Measurements from ENCODE around the gene MRPL2.

Gene MRPL2

GRCh38 chr6:43014434-43014909 lies 44.8 kb downstream of the MRPL2 start (continued):
- TF ChIP-seq ZNF26 (tag by site-specific recombination; IDR thresholded peaks at IDR 0.05), result no peak
- no peak for TF ChIP-seq ZNF138 (tag by site-specific recombination; IDR thresholded peaks at IDR 0.05; ENCODE audit: borderline replicate concordance)
- no peak for TF ChIP-seq ZNF280C (tag by site-specific recombination; IDR thresholded peaks at IDR 0.05)
- TF ChIP-seq ZNF629 (tag by site-specific recombination; IDR thresholded peaks at IDR 0.05), result no peak
- no peak for TF ChIP-seq ZNF274 (IDR thresholded peaks at IDR 0.05; ENCODE audit: low read length)
- TF ChIP-seq ZNF274 (tag by site-specific recombination; IDR thresholded peaks at IDR 0.05; ENCODE audit: borderline replicate concordance), result no peak
- TF ChIP-seq ZNF398 (tag by site-specific recombination; IDR thresholded peaks at IDR 0.05), result peak; percentile 4; the same call in 1 of the 2 replicates
- no peak for TF ChIP-seq ZNF202 (tag by site-specific recombination; IDR thresholded peaks at IDR 0.05; ENCODE audit: borderline replicate concordance)
- peak; percentile 45; the same call in 1 of the 2 replicates for TF ChIP-seq ZBTB20 (tag by site-specific recombination; IDR thresholded peaks at IDR 0.05)
- no peak for TF ChIP-seq ZNF146 (tag by site-specific recombination; IDR thresholded peaks at IDR 0.05)
- TF ChIP-seq ZBTB8A (tag by site-specific recombination; IDR thresholded peaks at IDR 0.05), result no peak
- TF ChIP-seq RBAK (tag by site-specific recombination; IDR thresholded peaks at IDR 0.05), result no peak
- peak; percentile 51 for TF ChIP-seq PATZ1 (tag by site-specific recombination; IDR thresholded peaks at IDR 0.05)
- no peak for TF ChIP-seq ZNF223 (tag by site-specific recombination; IDR thresholded peaks at IDR 0.05)
- TF ChIP-seq ZNF174 (tag by site-specific recombination; IDR thresholded peaks at IDR 0.05), result no peak
- TF ChIP-seq TCF7L2 (IDR thresholded peaks at IDR 0.05; ENCODE audit: borderline replicate concordance, low read depth, low read length), result no peak
- no peak for TF ChIP-seq PBX3 (CRISPR knock-in tag; IDR thresholded peaks at IDR 0.05)
- no peak for TF ChIP-seq ZNF501 (tag by site-specific recombination; IDR thresholded peaks at IDR 0.05)
- no peak for TF ChIP-seq ZNF148 (tag by site-specific recombination; IDR thresholded peaks at IDR 0.05; ENCODE audit: borderline replicate concordance)
- no peak for TF ChIP-seq GLI2 (tag by site-specific recombination; IDR thresholded peaks at IDR 0.05; ENCODE audit: borderline replicate concordance, low read depth)
- TF ChIP-seq ZNF426 (tag by site-specific recombination; IDR thresholded peaks at IDR 0.05), result no peak
- no peak for TF ChIP-seq ZNF169 (tag by site-specific recombination; IDR thresholded peaks at IDR 0.05)
- TF ChIP-seq ZNF366 (tag by site-specific recombination; conservative IDR thresholded peaks at IDR 0.05), result 0 out of 2 replicates have a peak, but pooled peaks have one; percentile 63
- no peak for TF ChIP-seq ZNF214 (tag by site-specific recombination; IDR thresholded peaks at IDR 0.05; ENCODE audit: borderline replicate concordance)
- TF ChIP-seq ZNF558 (tag by site-specific recombination; IDR thresholded peaks at IDR 0.05), result 0 out of 2 replicates have a peak, but pooled peaks have one; percentile 44
- no peak for TF ChIP-seq HOXA7 (CRISPR knock-in tag; IDR thresholded peaks at IDR 0.05; ENCODE audit: borderline replicate concordance)
- no peak for TF ChIP-seq ZNF157 (tag by site-specific recombination; IDR thresholded peaks at IDR 0.05)
- TF ChIP-seq ZNF521 (tag by site-specific recombination; IDR thresholded peaks at IDR 0.05), result no peak
- no peak; the same call in 1 of the 2 replicates for TF ChIP-seq ZNF585B (tag by site-specific recombination; IDR thresholded peaks at IDR 0.05)
- TF ChIP-seq ZNF776 (tag by site-specific recombination; IDR thresholded peaks at IDR 0.05; ENCODE audit: borderline replicate concordance), result no peak

All from HEK293 (cell line).